HG03108 (cell line): Measurements from ENCODE around the gene REC114.
"Not testable (repeated sequence)": the region's sequence is repeated elsewhere in the genome, so short reads cannot be mapped to it uniquely, and the experiment has no call there.

Experiments
- ATAC-seq: cut with Tn5 transposase; IDR thresholded peaks from one replicate; pipeline ENCODE4 v1.9.1; 2021; ENCODE audit warnings: moderate library complexity; ENCODE audit not compliant: unreplicated experiment

Gene REC114

GRCh38 chr15:73454096-73454495 lies 11.1 kb downstream of the REC114 start:
- no peak for ATAC-seq

- ATAC-seq = no peak
Measured at GRCh38 chr15:73455876-73456275, 12.9 kb downstream of the REC114 start.

- no peak for ATAC-seq
Measured at GRCh38 chr15:73457334-73457733, 14.4 kb downstream of the REC114 start.

- ATAC-seq = no peak
Measured at GRCh38 chr15:73460662-73461061, 17.7 kb downstream of the REC114 start.

- no peak for ATAC-seq
Measured at GRCh38 chr15:73464602-73465001, 21.6 kb downstream of the REC114 start.

GRCh38 chr15:73467758-73468157 lies 24.8 kb downstream of the REC114 start:
- no peak for ATAC-seq

GRCh38 chr15:73474785-73475184 lies 31.8 kb downstream of the REC114 start:
- ATAC-seq = no peak

GRCh38 chr15:73476704-73477216 lies 33.8 kb downstream of the REC114 start:
- no peak for ATAC-seq

- no peak for ATAC-seq
Measured at GRCh38 chr15:73480050-73480449, 37.1 kb downstream of the REC114 start.

- no peak for ATAC-seq
Measured at GRCh38 chr15:73482166-73482565, 39.2 kb downstream of the REC114 start.

GRCh38 chr15:73483053-73483452 lies 40.1 kb downstream of the REC114 start:
- ATAC-seq = no peak

GRCh38 chr15:73485372-73485771 lies 42.4 kb downstream of the REC114 start:
- no peak for ATAC-seq

GRCh38 chr15:73485885-73486284 lies 42.9 kb downstream of the REC114 start:
- not testable (repeated sequence) for ATAC-seq

GRCh38 chr15:73488698-73489097 lies 45.7 kb downstream of the REC114 start:
- ATAC-seq = no peak

- no peak for ATAC-seq
Measured at GRCh38 chr15:73493922-73494321, 51.0 kb downstream of the REC114 start.

- ATAC-seq = no peak
Measured at GRCh38 chr15:73495181-73495580, 52.2 kb downstream of the REC114 start.

GRCh38 chr15:73500696-73501095 lies 57.7 kb downstream of the REC114 start:
- no peak for ATAC-seq

- no peak for ATAC-seq
Measured at GRCh38 chr15:73504885-73505284, 61.9 kb downstream of the REC114 start.

GRCh38 chr15:73515527-73515926 lies 72.6 kb downstream of the REC114 start:
- no peak for ATAC-seq

- ATAC-seq = no peak
Measured at GRCh38 chr15:73517566-73517965, 74.6 kb downstream of the REC114 start.

- ATAC-seq = no peak
Measured at GRCh38 chr15:73518180-73518862, 75.4 kb downstream of the REC114 start.

- ATAC-seq = no peak
Measured at GRCh38 chr15:73518876-73519733, 76.1 kb downstream of the REC114 start.
